HAP-1 (cell line): ENCODE results near the gene TMEM59.

Source experiments
- DNase-seq, 2 experiments: peaks; one replicate each; pipeline ENCODE4 v3.0.0-alpha.2; 2016 to 2020; ENCODE audit warnings: low spot score in 2 of 2
- H3K27me3 ChIP-seq: fragments of 250-450 bp; sonication (Bioruptor Pico); 2 replicates; pipeline ENCODE4 v1.5.1; 2020; ENCODE audit warnings: low read depth, mild to moderate bottlenecking, moderate library complexity
- H3K36me3 ChIP-seq: fragments of 250-450 bp; sonication (Bioruptor Pico); replicated peaks from 2 replicates; pipeline ENCODE4 v1.5.1; 2020; ENCODE audit warnings: mild to moderate bottlenecking
- H3K4me1 ChIP-seq: fragments of 250-450 bp; sonication (Bioruptor Pico); 2 replicates; pipeline ENCODE4 v1.5.1; 2020; ENCODE audit warnings: mild to moderate bottlenecking
- H3K4me3 ChIP-seq: fragments of 250-450 bp; sonication (Bioruptor Pico); 2 replicates; pipeline ENCODE4 v1.5.1; 2020; ENCODE audit warnings: mild to moderate bottlenecking, moderate library complexity
- H3K9me3 ChIP-seq: fragments of 250-450 bp; sonication (Bioruptor Pico); 2 replicates; pipeline ENCODE4 v1.5.1; 2020; ENCODE audit warnings: mild to moderate bottlenecking, moderate library complexity
- in situ Hi-C: fragments of 300-500 bp; cut with MboI; formaldehyde crosslinking; loops from 3 replicates; pipeline ENCODE4 v1.14.3; 2020; ENCODE audit warnings: low sequenced_read_pairs, inconsistent platforms, mixed read lengths

The TMEM59 gene

GRCh38 chr1:53979712-53980450 is 73.1 kb downstream of the TMEM59 start:
- no peaks in the 10 kb centered on the region for H3K4me1 ChIP-seq
- H3K9me3 ChIP-seq: no peaks in the 10 kb centered on the region
- in situ Hi-C loops: no loop called here
- no peak overlapping the region for H3K4me3 ChIP-seq
- no peaks in the 10 kb centered on the region for H3K36me3 ChIP-seq
- no peak for DNase-seq
- H3K27me3 ChIP-seq: no peaks in the 10 kb centered on the region
